HCT116 (cell line): ENCODE results near the gene SLC17A4. TPM values are rescaled to one million over a fixed set of nuclear protein-coding genes. Genes with fewer than 3 reads are reported as not detected.

Experiments used
- ATAC-seq: fragments of 200-7000 bp; cut with Tn5 transposase; 2 replicates; pipeline ENCODE4 v1.9.1; 2020; ENCODE audit warnings: mild to moderate bottlenecking, moderate library complexity
- Bru-seq: library from RNA; stranded (reverse); fragments of 400-500 nt; gene quantifications from one replicate; lab custom pipeline; 2021; lab: Mats Ljungman, UMichigan
- BruChase-seq, 2 experiments: library from RNA; stranded (reverse); fragments of 400-500 nt; gene quantifications; one replicate each; lab custom pipeline; 2021; lab: Mats Ljungman, UMichigan
- BruUV-seq: library from RNA; stranded (reverse); fragments of 400-500 nt; replicated peaks from 2 replicates; lab custom pipeline; 2021; lab: Mats Ljungman, UMichigan
- CTCF ChIA-PET: fragments of 300-600 bp; sonication (Branson Sonifier 250); formaldehyde crosslinking; loops from one replicate; lab custom pipeline; 2021; ENCODE audit warnings: antibody characterized with exemption; lab: Charles Lee
- POLR2A ChIA-PET: fragments of 300-600, 350-600 bp; sonication (Branson Sonifier 250); formaldehyde crosslinking; loops from one replicate; lab custom pipeline; 2021; ENCODE audit warnings: antibody characterized with exemption; lab: Charles Lee
- RAD21 ChIA-PET, 2 experiments: fragments of 300-600 bp; sonication (Branson Sonifier 250); formaldehyde crosslinking; loops; one replicate each; lab custom pipeline; 2023; ENCODE audit warnings: low total read pairs in 2 of 2; ENCODE audit not compliant: uncharacterized antibody in 2 of 2, unreplicated experiment in 2 of 2, low non-redundant PET in 1 of 2; lab: Charles Lee
- DNase-seq: peaks from one replicate; pipeline ENCODE4 v3.0.0-alpha.2; 2010; ENCODE audit warnings: low read depth, low spot score
- H2AFZ ChIP-seq: fragments of 200-600 bp; shearing (Covaris generic), sonication (generic); 2 replicates; pipeline ENCODE4 v1.6.1; 2017; ENCODE audit warnings: low read depth, mixed run types, mixed read lengths, antibody characterized with exemption, low read length; ENCODE audit not compliant: poor library complexity, severe bottlenecking
- H3K27ac ChIP-seq: 2 replicates; pipeline ENCODE4 v1.5.1; 2012; ENCODE audit warnings: low read depth, low read length
- H3K27me3 ChIP-seq: fragments of 200-600 bp; sonication (generic); 2 replicates; pipeline ENCODE4 v1.6.1; 2016; ENCODE audit warnings: mixed run types, low read length, mixed read lengths; ENCODE audit not compliant: insufficient read depth
- H3K36me3 ChIP-seq, 2 experiments: fragments of 200-500 bp in 1 of 2; fragments of 200-600 bp in 1 of 2; sonication (Bioruptor generic) in 1 of 2; sonication (generic) in 1 of 2; 2 replicates each; pipeline versions ENCODE4 v1.5.1 to v1.6.1; 2014 to 2016; ENCODE audit warnings: low read length in 2 of 2, inconsistent platforms in 1 of 2, mixed read lengths in 1 of 2, mixed run types in 1 of 2; ENCODE audit not compliant: insufficient read depth in 2 of 2, control insufficient read depth in 1 of 2
- H3K4me1 ChIP-seq, 2 experiments: fragments of 200-600 bp in 1 of 2; sonication (generic) in 1 of 2; 2 replicates each; pipeline versions ENCODE4 v1.5.1 to v1.6.1; 2012 to 2017; ENCODE audit warnings: low read length in 2 of 2, inconsistent platforms in 1 of 2, mild to moderate bottlenecking in 1 of 2, mixed read lengths in 1 of 2, mixed run types in 1 of 2, moderate library complexity in 1 of 2; ENCODE audit not compliant: insufficient read depth in 2 of 2, control insufficient read depth in 1 of 2
- H3K4me2 ChIP-seq: fragments of 200-600 bp; sonication (generic); 2 replicates; pipeline ENCODE4 v1.6.1; 2017; ENCODE audit warnings: mixed run types, low read length, mixed read lengths
- H3K4me3 ChIP-seq, 2 experiments: fragments of 200-600 bp in 1 of 2; sonication (generic) in 1 of 2; replicated peaks in 1 of 2; 2 replicates each; pipeline ENCODE4 v1.5.1; 2011 to 2016; ENCODE audit warnings: low read length in 2 of 2, control low read depth in 1 of 2, low read depth in 1 of 2, mild to moderate bottlenecking in 1 of 2, mixed read lengths in 1 of 2, mixed run types in 1 of 2
- H3K79me2 ChIP-seq: fragments of 200-600 bp; sonication (generic); 2 replicates; pipeline ENCODE4 v1.6.1; 2017; ENCODE audit warnings: mild to moderate bottlenecking, mixed run types, low read length, moderate library complexity, mixed read lengths; ENCODE audit not compliant: insufficient read depth
- H3K9ac ChIP-seq: fragments of 200-600 bp; sonication (generic); 2 replicates; pipeline ENCODE4 v1.6.1; 2016; ENCODE audit warnings: low read length, mixed read lengths
- H3K9me2 ChIP-seq: fragments of 200-600 bp; sonication (generic), shearing (Covaris generic); 2 replicates; pipeline ENCODE4 v1.6.1; 2017; ENCODE audit warnings: mixed run types, mild to moderate bottlenecking, moderate library complexity; ENCODE audit not compliant: insufficient read depth
- H3K9me3 ChIP-seq, 2 experiments: fragments of 200-500 bp in 1 of 2; fragments of 200-600 bp in 1 of 2; sonication (Bioruptor generic) in 1 of 2; sonication (generic) in 1 of 2; 2 replicates each; pipeline ENCODE4 v1.6.1; 2014 to 2017; ENCODE audit warnings: low read length in 2 of 2, mixed read lengths in 2 of 2, inconsistent platforms in 1 of 2, low read depth in 1 of 2, mild to moderate bottlenecking in 1 of 2, mixed run types in 1 of 2, moderate library complexity in 1 of 2; ENCODE audit not compliant: control insufficient read depth in 1 of 2, insufficient read depth in 1 of 2
- H4K20me1 ChIP-seq: fragments of 200-600 bp; sonication (generic), shearing (Covaris generic); 2 replicates; pipeline ENCODE4 v1.6.1; 2017; ENCODE audit warnings: mixed run types, mild to moderate bottlenecking, moderate library complexity; ENCODE audit not compliant: insufficient read depth
- ELF1 ChIP-seq: IDR thresholded peaks from 2 replicates; pipeline ENCODE4 v1.6.1; 2012; ENCODE audit warnings: low read depth, borderline replicate concordance
- EZH2 ChIP-seq: fragments of 200-600 bp; sonication (generic); IDR thresholded peaks from 2 replicates; pipeline ENCODE4 v1.6.1; 2017; ENCODE audit warnings: antibody characterized with exemption, mixed run types
- EZH2phosphoT487 ChIP-seq: fragments of 200-600 bp; IDR thresholded peaks from 2 replicates; pipeline ENCODE4 v1.6.1; 2018; ENCODE audit warnings: antibody characterized with exemption, borderline replicate concordance
- POLR2A ChIP-seq: IDR thresholded peaks from 2 replicates; pipeline ENCODE4 v1.7.0; 2011; ENCODE audit warnings: borderline replicate concordance; ENCODE audit not compliant: insufficient read depth, insufficient read length; ENCODE audit errors: extremely low read depth
- POLR2AphosphoS5 ChIP-seq: IDR thresholded peaks from 2 replicates; pipeline ENCODE4 v1.6.1; 2011; ENCODE audit warnings: mild to moderate bottlenecking, low read depth, low read length, moderate library complexity
- RAD21 ChIP-seq: IDR thresholded peaks from 2 replicates; pipeline ENCODE4 v1.6.1; 2012; ENCODE audit warnings: low read depth, mild to moderate bottlenecking
- SRF ChIP-seq: IDR thresholded peaks from 2 replicates; pipeline ENCODE4 v1.6.1; 2012; ENCODE audit warnings: low read depth
- intact Hi-C: fragments of 100-400 bp; cut with micrococcal nuclease; formaldehyde crosslinking; loops from 2 replicates; pipeline ENCODE4 v1.10.0; 2022
- long read RNA-seq: library from polyadenylated mRNA; unstranded; transcript quantifications from one replicate; pipeline ENCODE4 v2.0.0, GENCODE V29; 2021; ENCODE audit not compliant: unreplicated experiment
- polyA plus RNA-seq: library from polyadenylated mRNA; unstranded; fragments of >200 nt; gene quantifications from 2 replicates; pipeline ENCODE4 v1.2.1, GENCODE V29; 2012; ENCODE audit warnings: missing spikeins
- total RNA-seq: library from RNA; stranded (reverse); gene quantifications from one replicate; pipeline ENCODE4 v1.2.1, GENCODE V29; 2021; ENCODE audit not compliant: unreplicated experiment

Gene SLC17A4, protein sequence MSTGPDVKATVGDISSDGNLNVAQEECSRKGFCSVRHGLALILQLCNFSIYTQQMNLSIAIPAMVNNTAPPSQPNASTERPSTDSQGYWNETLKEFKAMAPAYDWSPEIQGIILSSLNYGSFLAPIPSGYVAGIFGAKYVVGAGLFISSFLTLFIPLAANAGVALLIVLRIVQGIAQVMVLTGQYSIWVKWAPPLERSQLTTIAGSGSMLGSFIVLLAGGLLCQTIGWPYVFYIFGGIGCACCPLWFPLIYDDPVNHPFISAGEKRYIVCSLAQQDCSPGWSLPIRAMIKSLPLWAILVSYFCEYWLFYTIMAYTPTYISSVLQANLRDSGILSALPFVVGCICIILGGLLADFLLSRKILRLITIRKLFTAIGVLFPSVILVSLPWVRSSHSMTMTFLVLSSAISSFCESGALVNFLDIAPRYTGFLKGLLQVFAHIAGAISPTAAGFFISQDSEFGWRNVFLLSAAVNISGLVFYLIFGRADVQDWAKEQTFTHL
- total RNA-seq (not detected), Bru-seq, nascent RNA (not detected), BruChase-seq, experiment 1, labeled RNA remaining after a 6-hour chase (not detected), BruChase-seq, experiment 2, labeled RNA remaining after a 2-hour chase (not detected)
- polyA plus RNA-seq = not detected in 2 replicates
- long read RNA-seq = 0 reads

DNA sequence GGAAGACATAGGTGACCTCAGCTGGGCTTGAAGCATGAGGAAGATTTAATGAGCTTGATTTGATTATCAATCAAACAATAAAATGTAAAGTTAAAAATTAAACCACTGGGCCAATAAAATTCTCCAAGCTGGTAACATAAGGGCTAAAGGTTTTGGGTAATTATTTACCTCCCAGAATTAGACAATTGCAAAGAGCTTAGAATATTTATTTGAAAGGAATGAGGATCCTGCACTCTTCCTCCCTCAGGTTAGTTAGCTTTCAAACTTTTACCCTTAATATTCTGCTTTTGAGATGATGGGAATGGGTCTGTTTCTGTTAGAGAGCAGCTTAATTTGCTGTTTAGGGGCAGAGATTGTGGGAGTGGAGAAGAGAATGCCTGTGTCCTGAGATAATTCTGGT, at the start of gene SLC17A4:
SLC17A4 (plus strand) TSS at position 208 of the 400 bp plus-strand sequence. CDS start 7,221 bp downstream, outside the sequence.
- no peaks in the 10 kb centered on the region for H3K36me3 ChIP-seq
- CTCF ChIA-PET = interaction anchor here (1.2 kb wide), 1 partner anchor 13 kb away, joined by 3 read pairs; no protein-coding TSS in a partner anchor
- RAD21 ChIA-PET = no interaction called here
- no TSS peak for BruUV-seq
- H3K9me3 ChIP-seq = no peaks in the 10 kb centered on the region
- no peak within 1 kb of the TSS for H2AFZ ChIP-seq
- no peaks in the 10 kb centered on the region for H3K4me1 ChIP-seq
- intact Hi-C loops = no loop called here
- no peaks in the 10 kb centered on the region for H4K20me1 ChIP-seq
- TF ChIP-seq RAD21 (no peak), SRF (no peak), ELF1 (no peak), POLR2AphosphoS5 (no peak), EZH2phosphoT487 (no peak), POLR2A (no peak), EZH2 (no peak)
- H3K9ac ChIP-seq = no peak within 1 kb of the TSS
- H3K27me3 ChIP-seq = no peaks in the 10 kb centered on the region
- POLR2A ChIA-PET = no interaction called here
- H3K9me2 ChIP-seq = no peaks in the 10 kb centered on the region
- H3K4me3 ChIP-seq = no peak within 1 kb of the TSS
- H3K27ac ChIP-seq = no peak within 1 kb of the TSS
- no peaks in the 10 kb centered on the region for H3K79me2 ChIP-seq
- ATAC-seq = no peak
- H3K4me2 ChIP-seq = no peak within 1 kb of the TSS
- no peak for DNase-seq
